Transverse colon (tissue), 4 donors: ENCODE data around the gene MYO1C. TPM values are rescaled to one million over a fixed set of nuclear protein-coding genes. Genes with fewer than 3 reads are reported as not detected.

Experiments
- DNase-seq: peaks from one replicate; pipeline ENCODE4 v3.0.0-alpha.2; 2019
- H3K27ac ChIP-seq, 4 donors: fragments of 200-600 bp; sonication (generic); 2 replicates each; pipeline ENCODE4 v1.5.1; 2016 to 2018; ENCODE audit warnings: inconsistent platforms in 4 of 4
- H3K27me3 ChIP-seq: fragments of 200-600 bp; sonication (generic); 2 replicates; pipeline ENCODE4 v1.5.1; 2017; ENCODE audit warnings: inconsistent platforms
- H3K36me3 ChIP-seq, 4 donors: fragments of 200-600 bp; sonication (generic); 2 replicates each; pipeline ENCODE4 v1.5.1; 2017 to 2019; ENCODE audit warnings: inconsistent platforms in 4 of 4
- H3K4me1 ChIP-seq, 4 donors: fragments of 200-600 bp; sonication (generic); 2 replicates each; pipeline ENCODE4 v1.5.1; 2017 to 2020; ENCODE audit warnings: inconsistent platforms in 4 of 4
- H3K4me3 ChIP-seq, 4 donors: fragments of 200-600 bp; sonication (generic); 1 replicate in 1 of 4; 2 replicates in 3 of 4; pipeline versions ENCODE4 v1.5.1 to v1.6.1; 2017 to 2019; ENCODE audit warnings: inconsistent platforms in 4 of 4
- H3K9me3 ChIP-seq, 2 donors: fragments of 200-600 bp; sonication (generic); 2 replicates each; pipeline ENCODE4 v1.5.1; 2017 to 2019; ENCODE audit warnings: inconsistent platforms in 2 of 2
- CTCF ChIP-seq, 5 experiments: fragments of 200-600 bp in 3 of 5; fragments of 450-650 bp in 2 of 5; sonication (generic) in 3 of 5; IDR thresholded peaks; 1 replicate in 2 of 5; 2 replicates in 3 of 5; pipeline ENCODE4 v1.5.1; 2016 to 2017; ENCODE audit warnings: antibody characterized with exemption in 5 of 5, inconsistent platforms in 3 of 5, mild to moderate bottlenecking in 2 of 5, moderate library complexity in 1 of 5
- EP300 ChIP-seq: sonication (generic); formaldehyde crosslinking; IDR thresholded peaks from one replicate; pipeline ENCODE4 v1.6.1; 2017; ENCODE audit warnings: antibody characterized with exemption, low read depth
- POLR2A ChIP-seq: fragments of 450-650 bp; IDR thresholded peaks from one replicate; pipeline ENCODE4 v1.6.1; 2016; ENCODE audit warnings: antibody characterized with exemption, mild to moderate bottlenecking, moderate library complexity
- POLR2AphosphoS5 ChIP-seq, 3 donors: sonication (generic); formaldehyde crosslinking; IDR thresholded peaks; one replicate each; pipeline ENCODE4 v1.6.1; 2016; ENCODE audit warnings: antibody characterized with exemption in 3 of 3
- WGBS, 2 donors: methylation state at CpG; one replicate each; pipeline ENCODE4 v1.1.5; 2018; ENCODE audit warnings: low coverage in 1 of 2; 5-methylcytosine and 5-hydroxymethylcytosine counted together
- in situ Hi-C, 4 donors: fragments of 200-750 bp; cut with MboI; loops; one replicate each; pipeline versions ENCODE4 v1.15.0 to v1.15.1; 2017; ENCODE audit warnings: low sequenced_read_pairs in 3 of 4, low pct_ligation_motif_present in 1 of 4, low pct_unique_long_range_greater_than_20kb in 1 of 4
- intact Hi-C: fragments of 100-400 bp; cut with DNase I; formaldehyde crosslinking; loops from one replicate; pipeline ENCODE4 v1.15.1; 2023; ENCODE audit warnings: low total_unique reads
- total RNA-seq, 4 donors: library from RNA; depleted of rRNA; stranded (reverse); fragments of >200 nt; gene quantifications; one replicate each; pipeline ENCODE4 v1.1.0, GENCODE V29; 2016

Gene MYO1C
- total RNA-seq, 4 donors from 2014 or later = 163 to 456 (median 219) TPM

- 92% methylated on average over 8 of the region's 8 CpGs; no CpG with 5 or more reads in 1 of the 2 donors for WGBS, 2 donors
- Histone ChIP-seq H3K36me3 (peaks cover 0 to 26% (median 10%) of the 10 kb centered on the region in 4 donors), H3K9me3 (no peaks in the 10 kb centered on the region), H3K4me1 (peaks cover 5 to 32% (median 9%) of the 10 kb centered on the region in 4 donors), H3K27me3 (no peaks in the 10 kb centered on the region), H3K4me3 (no peak overlapping the region), H3K27ac (no peak overlapping the region)
- TF ChIP-seq CTCF (IDR thresholded peaks at IDR 0.05) (no peak), POLR2AphosphoS5 (IDR thresholded peaks at IDR 0.05) (peak in 1 of 3 donors; percentile 7)
- intact Hi-C loops (no loop called here), in situ Hi-C loops (no loop called here)
- no peak for DNase-seq
These were observed 28.3 kb downstream of the MYO1C start for GRCh38 chr17:1464186-1464585.

GRCh38 chr17:1462164-1463112, 30.0 kb downstream of the MYO1C start:
- in situ Hi-C loops = no loop called here
- 81 to 100% methylated on average over 5 to 33 of the region's 33 CpGs for WGBS, 2 donors
- intact Hi-C loops = no loop called here
- Histone ChIP-seq H3K4me3 (no peak overlapping the region), H3K27ac (peak overlapping the region in 1 of 4 donors; percentile 16), H3K27me3 (no peaks in the 10 kb centered on the region), H3K36me3 (peaks cover 0 to 17% (median 7%) of the 10 kb centered on the region in 4 donors), H3K4me1 (peaks cover 5 to 37% (median 9%) of the 10 kb centered on the region in 4 donors), H3K9me3 (no peaks in the 10 kb centered on the region)
- TF ChIP-seq POLR2A (no peak), EP300 (no peak), POLR2AphosphoS5 (IDR thresholded peaks at IDR 0.05) (no peak), CTCF (IDR thresholded peaks at IDR 0.05) (no peak)
- no peak for DNase-seq

GRCh38 chr17:1461198-1461944, 31.1 kb downstream of the MYO1C start:
- Histone ChIP-seq H3K27ac (peak overlapping the region in 2 of 4 donors; percentile 63 to 73), H3K9me3 (no peaks in the 10 kb centered on the region), H3K4me1 (peaks cover 7 to 48% (median 12%) of the 10 kb centered on the region in 4 donors), H3K4me3 (no peak overlapping the region), H3K27me3 (no peaks in the 10 kb centered on the region), H3K36me3 (peaks cover 0 to 8% (median 4%) of the 10 kb centered on the region in 4 donors)
- no peak for TF ChIP-seq EP300
- TF ChIP-seq CTCF (IDR thresholded peaks at IDR 0.05) = no peak
- TF ChIP-seq POLR2A = no peak
- TF ChIP-seq POLR2AphosphoS5 (IDR thresholded peaks at IDR 0.05) = no peak
- no peak for DNase-seq
- intact Hi-C loops = no loop called here
- in situ Hi-C loops = no loop called here
- 76 to 87% methylated on average over 9 to 18 of the region's 18 CpGs for WGBS, 2 donors

- Histone ChIP-seq H3K9me3 (no peaks in the 10 kb centered on the region), H3K36me3 (peaks cover 0 to 2% (median under 1%) of the 10 kb centered on the region in 4 donors), H3K4me3 (no peak overlapping the region), H3K4me1 (peaks cover 7 to 48% (median 12%) of the 10 kb centered on the region in 4 donors), H3K27me3 (no peaks in the 10 kb centered on the region), H3K27ac (peak overlapping the region; percentile 24 to 73 (median 63))
- TF ChIP-seq POLR2A = peak; percentile 16
- no peak for TF ChIP-seq CTCF (IDR thresholded peaks at IDR 0.05)
- TF ChIP-seq POLR2AphosphoS5 (IDR thresholded peaks at IDR 0.05) = peak in 2 of 3 donors; percentile 44 to 48
- in situ Hi-C loops (no loop called here), intact Hi-C loops (no loop called here)
- 36% methylated on average over 6 of the region's 6 CpGs; no CpG with 5 or more reads in 1 of the 2 donors for WGBS, 2 donors
- DNase-seq = peak; percentile 81
These were observed 32.3 kb downstream of the MYO1C start for GRCh38 chr17:1460233-1460632.
